Right forelimb (tissue), 1 donor: Measurements from ENCODE around the gene SKAP2.

Experiments used
- DNase-seq: peaks from one replicate; pipeline ENCODE4 v3.0.0-alpha.2; 2018

Gene SKAP2

GRCh38 chr7:26690135-26690805 is 174.1 kb downstream of the SKAP2 start:
- no peak for DNase-seq

GRCh38 chr7:26688936-26689506 is 175.4 kb downstream of the SKAP2 start:
- DNase-seq: no peak

DNA sequence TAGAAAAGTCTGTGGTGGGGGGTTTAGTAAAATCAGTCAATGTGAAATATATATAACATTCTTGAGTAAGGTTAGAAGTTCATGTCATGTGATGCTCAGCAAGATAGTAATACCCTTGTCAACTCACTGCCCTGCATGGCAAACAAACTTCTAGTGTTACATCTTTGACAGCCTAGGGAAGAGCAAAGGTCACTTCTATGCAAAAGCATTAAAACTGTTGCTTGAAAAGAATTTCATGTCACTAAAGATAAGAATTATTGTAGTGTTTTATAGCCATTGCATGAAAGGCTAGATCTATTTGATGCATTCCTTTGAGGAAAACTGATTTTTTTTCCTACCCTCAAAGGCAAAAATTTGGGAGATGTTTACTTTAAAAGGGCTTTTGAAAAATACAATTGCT is 176.0 kb downstream of the SKAP2 start:
- no peak for DNase-seq

DNA sequence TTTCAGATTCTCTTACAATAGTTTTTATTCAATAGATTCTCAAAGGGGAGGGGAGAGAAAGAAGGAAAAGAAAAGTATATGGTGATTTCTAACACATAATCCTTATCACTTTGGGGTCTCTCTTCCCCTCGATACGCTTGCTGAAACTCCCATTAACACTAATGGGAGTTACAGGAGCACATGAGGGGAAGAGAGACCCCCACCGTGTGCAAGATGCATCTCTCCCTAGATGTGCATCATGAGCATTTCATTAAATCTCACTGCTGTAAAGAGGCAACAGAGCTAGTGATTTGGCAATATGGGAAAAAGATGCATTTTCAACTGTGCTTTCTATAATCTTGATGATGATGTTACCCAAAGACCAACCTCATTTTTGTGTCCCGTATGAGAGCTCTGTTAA is 177.4 kb downstream of the SKAP2 start:
- no peak for DNase-seq

GRCh38 chr7:26686448-26686981 is 177.9 kb downstream of the SKAP2 start:
- DNase-seq: peak; percentile 76

GRCh38 chr7:26685606-26686005 is 178.8 kb downstream of the SKAP2 start:
- no peak for DNase-seq

GRCh38 chr7:26684447-26684846 is 179.9 kb downstream of the SKAP2 start:
- DNase-seq: no peak

GRCh38 chr7:26683277-26683676 is 181.1 kb downstream of the SKAP2 start:
- no peak for DNase-seq

GRCh38 chr7:26681819-26682418 is 182.5 kb downstream of the SKAP2 start:
- DNase-seq: no peak

DNA sequence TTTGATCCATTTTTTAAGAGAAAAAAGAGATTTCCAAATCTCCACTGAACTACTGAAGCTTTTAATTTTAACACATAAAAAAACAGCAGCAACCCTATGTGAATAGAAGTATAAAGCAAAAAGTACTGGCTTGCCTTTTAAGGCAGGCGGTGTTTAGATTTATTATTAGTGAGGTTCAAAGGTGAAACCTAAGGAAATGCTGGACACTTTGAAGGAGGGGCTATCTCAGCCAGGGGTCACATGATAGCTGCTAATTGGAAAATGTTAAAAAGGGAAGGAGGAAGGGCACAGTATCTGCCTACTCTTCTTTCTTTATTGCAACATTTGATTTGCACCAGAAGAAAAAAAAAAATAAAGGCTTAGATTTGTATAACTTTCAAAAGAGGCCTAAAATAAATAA is 183.8 kb downstream of the SKAP2 start:
- DNase-seq: no peak

GRCh38 chr7:26675143-26675887 is 189.1 kb downstream of the SKAP2 start:
- no peak for DNase-seq

DNA sequence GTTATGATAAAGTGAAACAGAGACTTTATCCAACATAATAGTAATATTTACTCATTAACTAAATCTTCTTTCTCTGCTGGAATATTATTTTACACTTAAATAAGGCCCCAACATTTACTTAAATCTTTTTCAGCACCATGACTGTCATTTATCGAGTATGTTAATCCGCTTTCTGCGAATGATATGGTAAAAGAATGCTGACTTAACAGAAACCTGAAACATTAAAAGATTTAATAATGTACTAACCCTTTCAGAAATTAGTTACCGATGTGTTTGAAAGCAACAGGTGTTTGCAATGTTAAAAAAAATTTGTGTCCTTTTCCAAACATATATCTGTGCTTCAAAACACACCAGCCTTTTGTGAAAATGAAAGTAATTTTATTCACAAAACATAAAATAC is 190.5 kb downstream of the SKAP2 start:
- DNase-seq: no peak

GRCh38 chr7:26673271-26673670 is 191.1 kb downstream of the SKAP2 start:
- DNase-seq: no peak

- DNase-seq: no peak
Observed at GRCh38 chr7:26670841-26671240, 193.5 kb downstream of the SKAP2 start.

DNA sequence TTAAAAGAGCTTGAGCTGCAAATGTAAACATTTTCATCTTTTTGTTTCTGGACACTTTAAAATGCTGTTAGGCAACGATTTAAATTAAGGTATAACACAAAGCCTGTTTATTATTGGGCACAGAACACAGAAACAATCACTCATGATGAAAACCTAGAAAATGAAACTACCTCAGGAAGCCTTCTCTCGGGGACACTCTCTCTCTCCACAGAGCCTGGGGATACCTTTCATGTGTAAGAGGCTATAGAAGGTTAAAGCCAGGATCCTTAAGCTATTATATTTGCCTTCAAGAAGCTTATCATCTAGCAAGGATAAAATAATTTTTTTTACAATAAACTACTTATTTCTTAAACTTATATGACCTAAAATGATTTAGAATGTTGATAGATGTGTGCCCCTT is 194.1 kb downstream of the SKAP2 start:
- DNase-seq: no peak

DNA sequence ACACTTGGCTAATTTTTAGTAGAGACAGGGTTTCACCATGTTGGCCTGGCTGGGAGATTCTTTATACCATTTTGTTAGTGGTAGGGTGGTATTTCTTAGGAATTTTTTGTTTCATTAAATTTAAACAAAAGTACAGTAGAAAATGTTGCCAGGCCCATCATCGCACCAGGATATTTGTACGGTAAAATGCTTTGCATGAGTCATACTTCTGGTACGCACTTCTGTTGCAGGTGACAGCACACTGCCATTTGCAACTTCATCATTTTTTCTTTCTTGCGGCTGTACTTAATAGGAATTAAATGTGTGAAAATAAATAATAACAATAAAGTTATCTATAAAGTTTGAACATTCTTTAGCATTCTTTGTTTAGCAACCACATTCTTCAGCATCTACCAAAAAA is 195.6 kb downstream of the SKAP2 start:
- no peak for DNase-seq

GRCh38 chr7:26667514-26668133 is 196.8 kb downstream of the SKAP2 start:
- DNase-seq: peak; percentile 84

GRCh38 chr7:26664735-26665416 is 199.5 kb downstream of the SKAP2 start:
- no peak for DNase-seq

- DNase-seq: no peak
Observed at GRCh38 chr7:26664274-26664673, 200.1 kb downstream of the SKAP2 start.

DNA sequence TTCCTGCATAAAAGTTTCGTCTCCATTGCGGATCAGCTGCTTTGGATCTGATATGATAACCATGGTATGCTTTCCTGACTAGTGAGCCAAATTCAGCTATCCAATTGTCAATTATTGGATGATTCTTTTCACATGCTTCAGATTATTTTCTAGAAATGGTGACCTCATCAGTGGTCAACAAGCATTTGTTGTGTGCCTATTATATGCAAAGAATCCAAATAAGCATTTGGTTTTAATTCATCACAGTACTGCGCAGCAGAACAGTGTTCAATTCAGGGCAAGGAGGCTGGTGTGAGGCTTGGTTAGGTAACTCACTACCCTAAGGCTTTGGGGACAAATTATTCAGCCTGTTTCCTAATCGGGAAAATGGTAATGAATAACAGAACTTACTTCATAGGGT is 200.5 kb downstream of the SKAP2 start:
- no peak for DNase-seq

DNA sequence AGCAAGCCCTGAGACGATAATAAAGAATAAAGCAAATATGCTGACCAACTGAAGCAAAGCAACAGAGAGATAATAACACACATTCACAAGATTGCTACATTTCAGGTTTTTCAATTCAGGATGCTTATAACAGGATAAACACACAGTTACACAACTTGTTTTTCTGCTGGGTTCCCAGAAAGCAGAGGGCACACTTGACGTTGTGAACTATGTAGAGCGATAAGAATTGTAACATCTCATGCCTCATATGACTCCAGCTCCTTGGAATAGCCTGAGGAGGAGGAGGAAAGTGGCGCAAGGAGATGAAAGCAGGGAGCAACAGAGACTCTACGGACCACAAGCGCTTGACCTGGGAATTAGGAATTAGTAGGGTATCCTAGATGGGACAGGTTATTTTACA is 201.7 kb downstream of the SKAP2 start:
- no peak for DNase-seq

- no peak for DNase-seq
Observed at GRCh38 chr7:26659121-26659520, 205.3 kb downstream of the SKAP2 start.
